GM12865 (cell line): Measurements from ENCODE around the gene MST1.

Source experiments
- DNase-seq: peaks from one replicate; pipeline ENCODE4 v3.0.0; 2010; ENCODE audit warnings: low read depth
- H3K4me3 ChIP-seq: 2 replicates; pipeline ENCODE4 v1.5.1; 2011; ENCODE audit warnings: mild to moderate bottlenecking, low read depth, low read length, control low read depth
- TF ChIP-seq, protein P1 (sequence below): IDR thresholded peaks from 2 replicates; pipeline ENCODE4 v1.5.1; 2011; ENCODE audit warnings: low read length, control low read depth, low read depth, inconsistent platforms; ENCODE audit not compliant: insufficient read depth; ENCODE audit errors: missing control alignments

The MST1 gene

DNA sequence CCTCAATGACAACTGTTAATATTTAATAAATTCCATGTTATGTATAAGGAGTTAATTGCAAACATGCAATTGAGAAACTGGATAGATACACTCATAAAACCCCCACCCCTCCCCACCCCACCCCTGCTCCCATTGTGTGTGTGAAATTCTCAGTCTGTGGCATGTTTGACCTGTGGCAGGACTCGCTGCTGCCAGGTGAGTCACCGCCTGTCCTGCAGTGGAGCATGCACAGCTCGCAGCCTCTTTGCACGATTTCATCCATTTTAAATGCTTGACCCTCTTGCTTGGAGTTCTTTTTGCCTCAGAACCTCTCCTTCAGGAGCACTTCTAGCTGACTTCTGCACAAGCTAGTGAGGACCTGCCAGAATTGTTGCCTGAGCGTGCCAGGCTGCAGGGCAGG is 20.4 kb downstream of the MST1 start:
- H3K4me3 ChIP-seq, result no peak overlapping the region
- DNase-seq, result no peak
- TF ChIP-seq, protein P1, sequence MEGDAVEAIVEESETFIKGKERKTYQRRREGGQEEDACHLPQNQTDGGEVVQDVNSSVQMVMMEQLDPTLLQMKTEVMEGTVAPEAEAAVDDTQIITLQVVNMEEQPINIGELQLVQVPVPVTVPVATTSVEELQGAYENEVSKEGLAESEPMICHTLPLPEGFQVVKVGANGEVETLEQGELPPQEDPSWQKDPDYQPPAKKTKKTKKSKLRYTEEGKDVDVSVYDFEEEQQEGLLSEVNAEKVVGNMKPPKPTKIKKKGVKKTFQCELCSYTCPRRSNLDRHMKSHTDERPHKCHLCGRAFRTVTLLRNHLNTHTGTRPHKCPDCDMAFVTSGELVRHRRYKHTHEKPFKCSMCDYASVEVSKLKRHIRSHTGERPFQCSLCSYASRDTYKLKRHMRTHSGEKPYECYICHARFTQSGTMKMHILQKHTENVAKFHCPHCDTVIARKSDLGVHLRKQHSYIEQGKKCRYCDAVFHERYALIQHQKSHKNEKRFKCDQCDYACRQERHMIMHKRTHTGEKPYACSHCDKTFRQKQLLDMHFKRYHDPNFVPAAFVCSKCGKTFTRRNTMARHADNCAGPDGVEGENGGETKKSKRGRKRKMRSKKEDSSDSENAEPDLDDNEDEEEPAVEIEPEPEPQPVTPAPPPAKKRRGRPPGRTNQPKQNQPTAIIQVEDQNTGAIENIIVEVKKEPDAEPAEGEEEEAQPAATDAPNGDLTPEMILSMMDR, result no peak

GRCh38 chr3:49668414-49668797 is 20.9 kb downstream of the MST1 start:
- H3K4me3 ChIP-seq, result no peak overlapping the region
- TF ChIP-seq, protein P1, result no peak
- no peak for DNase-seq

DNA sequence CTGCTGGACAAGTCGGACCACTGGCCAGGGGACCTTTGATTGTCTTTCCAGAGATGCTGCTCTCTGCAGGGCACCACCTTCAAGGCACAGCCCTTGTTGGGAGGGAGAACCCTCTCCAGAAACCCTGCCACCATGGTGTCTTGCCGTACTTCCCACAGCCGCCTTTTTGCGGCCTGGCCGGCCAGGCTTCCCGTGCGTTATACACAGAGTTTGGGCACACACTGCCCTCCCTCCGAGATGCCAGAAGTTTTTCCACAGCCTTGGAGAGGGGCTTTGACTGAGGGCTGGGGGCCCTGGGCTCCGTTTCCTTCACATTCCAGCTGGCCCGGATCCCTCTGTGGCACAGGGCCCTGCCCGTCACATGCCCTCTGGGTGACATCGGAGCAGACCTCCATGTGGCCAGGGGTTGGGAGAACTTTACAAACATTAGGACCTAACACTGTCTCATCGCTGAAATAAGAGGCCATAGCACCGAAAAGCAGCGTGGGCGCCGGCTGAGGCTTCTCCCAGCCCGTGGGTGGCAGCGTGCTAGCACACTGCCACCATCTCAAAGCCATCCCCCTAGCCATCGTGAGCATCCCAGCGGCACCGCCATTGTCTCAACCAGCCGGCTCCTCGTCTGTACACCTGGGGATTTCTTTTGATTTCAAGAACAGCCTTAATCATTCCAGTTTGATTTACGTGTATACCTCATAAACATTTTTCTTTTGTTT is 21.4 kb downstream of the MST1 start:
- TF ChIP-seq, protein P1, result no peak
- no peak overlapping the region for H3K4me3 ChIP-seq
- no peak for DNase-seq

DNA sequence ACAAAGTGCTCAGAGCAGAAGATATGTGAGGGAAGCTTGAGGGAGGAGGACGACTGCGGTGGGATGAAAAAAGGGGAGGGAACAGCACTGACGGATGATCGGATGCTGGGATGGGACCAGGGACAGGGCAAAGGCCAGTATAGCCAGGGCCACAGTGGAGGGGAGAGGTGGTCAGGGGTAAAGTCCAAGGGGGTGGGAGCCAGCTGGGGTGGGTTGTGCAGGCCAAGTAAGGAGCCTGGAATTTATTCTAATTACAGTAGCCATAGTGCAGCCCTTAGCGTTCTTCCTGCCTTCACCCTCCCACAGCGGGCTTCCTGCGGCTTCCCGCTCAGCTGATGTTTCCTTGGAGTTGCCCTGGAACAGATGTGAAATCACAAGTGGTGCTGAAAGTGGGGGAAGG is 22.7 kb downstream of the MST1 start:
- no peak overlapping the region for H3K4me3 ChIP-seq
- TF ChIP-seq, protein P1, result no peak
- no peak for DNase-seq

DNA sequence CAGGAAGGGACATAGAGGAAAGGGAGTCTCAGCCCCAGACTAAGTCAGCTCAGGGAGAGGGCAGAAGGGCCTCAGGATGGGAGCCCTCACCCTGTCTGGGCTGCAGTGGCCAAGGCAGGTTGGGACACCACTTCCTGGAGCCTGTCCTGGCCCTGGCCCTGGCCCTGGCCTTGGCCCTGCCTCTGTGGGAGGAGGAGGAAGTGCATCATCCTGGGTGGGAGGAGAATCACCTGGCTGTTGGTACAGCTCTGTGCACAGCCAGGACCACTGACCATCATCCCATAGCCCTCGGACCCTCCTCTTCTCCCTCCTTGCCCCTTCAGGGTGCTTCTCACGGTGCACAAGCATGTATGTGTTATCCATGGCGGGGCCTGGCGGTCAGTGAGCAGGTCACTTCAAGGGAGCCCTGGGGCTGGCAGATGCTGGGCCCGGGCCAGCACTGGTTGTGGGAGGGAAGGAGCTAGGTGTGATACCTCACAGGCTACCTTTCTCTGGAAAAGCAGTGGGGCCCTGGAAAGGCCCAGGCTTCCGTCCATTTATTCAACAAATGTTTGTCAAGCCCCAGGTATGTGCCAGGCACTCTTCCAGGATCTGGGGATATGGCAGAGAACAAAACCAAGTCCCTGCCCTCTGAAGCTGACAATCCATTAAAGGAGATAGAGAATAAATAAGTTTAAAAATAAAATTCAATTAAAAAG is 23.3 kb downstream of the MST1 start:
- H3K4me3 ChIP-seq, result no peak overlapping the region
- TF ChIP-seq, protein P1, result no peak

GRCh38 chr3:49664300-49664699 is 25.0 kb downstream of the MST1 start:
- TF ChIP-seq, protein P1, result no peak
- no peak overlapping the region for H3K4me3 ChIP-seq
- DNase-seq, result no peak

More for the DNA sequence above, 23.3 kb downstream of the MST1 start:
- no peak for DNase-seq

GRCh38 chr3:49663831-49664230 is 25.4 kb downstream of the MST1 start:
- TF ChIP-seq, protein P1, result no peak
- H3K4me3 ChIP-seq, result no peak overlapping the region
- no peak for DNase-seq
